ENCODE data around the gene PSTPIP2.

- TF ChIP-seq GATA2 (IDR thresholded peaks at IDR 0.05; ENCODE audit: low read depth, low read length) (no peak), GATA3 (IDR thresholded peaks at IDR 0.05; ENCODE audit: low read depth, low read length) (no peak)
Measured at GRCh38 chr18:46013484-46014189, 58.4 kb downstream of the PSTPIP2 start.
